ENCODE results near the gene KANK2. TPM values are rescaled to one million over a fixed set of nuclear protein-coding genes. Genes with fewer than 3 reads are reported as not detected.

KANK2 gene
- total and polyA plus RNA-seq, 10 of the 15 experiments (the other 5 are each of a cell fraction or from before 2014, with no cell fraction given): 4.9 to 33.0 (median 21.0) TPM

- Histone ChIP-seq H3K36me3 (ENCODE audit: control insufficient read depth in 2 of 2, insufficient read depth in 2 of 2, low read length in 1 of 2) (peaks cover 30 to 35% of the 10 kb centered on the region in 2 experiments; a peak in 3 of 4 replicates), H3K4me1 (ENCODE audit: control insufficient read depth, insufficient read depth, low read length) (no peaks in the 10 kb centered on the region), H4K20me1 (ENCODE audit: control insufficient read depth, insufficient read depth) (no peaks in the 10 kb centered on the region), H3K4me3 (no peak overlapping the region), H2AFZ (ENCODE audit: control insufficient read depth, low read depth, low read length) (no peak overlapping the region), H3K4me2 (ENCODE audit: control insufficient read depth, insufficient read depth) (no peak overlapping the region), H3K9me3 (replicated peaks; ENCODE audit: control insufficient read depth, insufficient read depth, low read length) (no peaks in the 10 kb centered on the region), H3K9ac (ENCODE audit: control insufficient read depth, insufficient read depth, low read length) (no peak overlapping the region), H3K27me3 (replicated peaks in 1 of 2; ENCODE audit: control insufficient read depth in 2 of 2, insufficient read depth in 2 of 2, low read length in 1 of 2) (no peaks in the 10 kb centered on the region), H3K79me2 (ENCODE audit: control insufficient read depth, insufficient read depth, low read length) (no peaks in the 10 kb centered on the region), H3K27ac (ENCODE audit: control insufficient read depth, insufficient read depth) (no peak overlapping the region)
- BruUV-seq (replicated peaks): no TSS peak
- RAD21 ChIA-PET (ENCODE audit: unreplicated experiment): interaction anchor here (0.7 to 3.3 kb wide), 9 partner anchors 54 to 190 kb away, joined by 3 to 14 read pairs (median 4); no protein-coding TSS in a partner anchor
- CTCF ChIA-PET: interaction anchor here (0.6 to 3.1 kb wide), 28 partner anchors 11 to 196 kb away, joined by 3 to 22 read pairs (median 4); partner anchors contain the start of genes ANGPTL8 and SPC24
- FAIRE-seq (no peak), ATAC-seq (peak; percentile 86), DNase-seq (ENCODE audit: low read depth, low spot score) (no peak)
- SMC1A ChIA-PET (ENCODE audit: uncharacterized antibody, unreplicated experiment): interaction anchor here (0.6 to 1.7 kb wide), 9 partner anchors 30 to 192 kb away, joined by 3 to 7 read pairs (median 4); no protein-coding TSS in a partner anchor
- intact Hi-C loops (cut with micrococcal nuclease; ENCODE audit: unreplicated experiment): loop anchor here (1.0 to 2.0 kb wide), 2 partner anchors 79 to 90 kb away; no protein-coding TSS in a partner anchor
- in situ Hi-C loops (cut with MboI): no loop called here
- WGBS (ENCODE audit: insufficient coverage, insufficient replicate concordance, low lambda C conversion rate, missing lambda C conversion rate): 66% methylated on average over 10 of the region's 11 CpGs
- POLR2A ChIA-PET: interaction anchor here (0.6 kb wide), 2 partner anchors 24 to 41 kb away, joined by 3 read pairs; no protein-coding TSS in a partner anchor
- TF ChIP-seq ZNF384 (IDR thresholded peaks at IDR 0.05; ENCODE audit: borderline replicate concordance, low read depth, low read length): peak; percentile 55; the same call in 1 of the 2 replicates
- no peak for TF ChIP-seq PBX3 (IDR thresholded peaks at IDR 0.05; ENCODE audit: insufficient replicate concordance, low read depth, low read length)
- no peak for TF ChIP-seq ZNF217 (IDR thresholded peaks at IDR 0.05)
- peak; percentile 53 for TF ChIP-seq SMC3 (IDR thresholded peaks at IDR 0.05; ENCODE audit: borderline replicate concordance, low read length)
- no peak for TF ChIP-seq POLR2AphosphoS5 (IDR thresholded peaks at IDR 0.05; ENCODE audit: low read length)
- 0 out of 2 replicates have a peak, but pooled peaks have one; percentile 50 for TF ChIP-seq YY1 (IDR thresholded peaks at IDR 0.05; ENCODE audit: low read depth, low read length)
- no peak for TF ChIP-seq BCL11A (IDR thresholded peaks at IDR 0.05; ENCODE audit: low read depth, low read length)
- TF ChIP-seq EED (IDR thresholded peaks at IDR 0.05; ENCODE audit: low read depth): no peak
- TF ChIP-seq RFX5 (IDR thresholded peaks at IDR 0.05; ENCODE audit: low read depth, low read length): no peak
- no peak for TF ChIP-seq USF1 (IDR thresholded peaks at IDR 0.05; ENCODE audit: borderline replicate concordance, extremely low read length, insufficient read depth, low read depth, low read length)
- TF ChIP-seq GABPA (IDR thresholded peaks at IDR 0.05; ENCODE audit: low read depth): no peak
- no peak for TF ChIP-seq SUPT20H (IDR thresholded peaks at IDR 0.05; ENCODE audit: borderline replicate concordance, control insufficient read depth, low read depth, low read length)
- TF ChIP-seq ETV6 (conservative IDR thresholded peaks at IDR 0.05 in 1 of 2, IDR thresholded peaks at IDR 0.05 in 1 of 2; ENCODE audit: borderline replicate concordance in 1 of 2, low read depth in 1 of 2): no peak
- TF ChIP-seq RAD21 (IDR thresholded peaks at IDR 0.05; ENCODE audit: insufficient read depth, low read depth, low read length): peak; percentile 49
- TF ChIP-seq, protein P1, sequence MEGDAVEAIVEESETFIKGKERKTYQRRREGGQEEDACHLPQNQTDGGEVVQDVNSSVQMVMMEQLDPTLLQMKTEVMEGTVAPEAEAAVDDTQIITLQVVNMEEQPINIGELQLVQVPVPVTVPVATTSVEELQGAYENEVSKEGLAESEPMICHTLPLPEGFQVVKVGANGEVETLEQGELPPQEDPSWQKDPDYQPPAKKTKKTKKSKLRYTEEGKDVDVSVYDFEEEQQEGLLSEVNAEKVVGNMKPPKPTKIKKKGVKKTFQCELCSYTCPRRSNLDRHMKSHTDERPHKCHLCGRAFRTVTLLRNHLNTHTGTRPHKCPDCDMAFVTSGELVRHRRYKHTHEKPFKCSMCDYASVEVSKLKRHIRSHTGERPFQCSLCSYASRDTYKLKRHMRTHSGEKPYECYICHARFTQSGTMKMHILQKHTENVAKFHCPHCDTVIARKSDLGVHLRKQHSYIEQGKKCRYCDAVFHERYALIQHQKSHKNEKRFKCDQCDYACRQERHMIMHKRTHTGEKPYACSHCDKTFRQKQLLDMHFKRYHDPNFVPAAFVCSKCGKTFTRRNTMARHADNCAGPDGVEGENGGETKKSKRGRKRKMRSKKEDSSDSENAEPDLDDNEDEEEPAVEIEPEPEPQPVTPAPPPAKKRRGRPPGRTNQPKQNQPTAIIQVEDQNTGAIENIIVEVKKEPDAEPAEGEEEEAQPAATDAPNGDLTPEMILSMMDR (IDR thresholded peaks at IDR 0.05 in 2 of 3, conservative IDR thresholded peaks at IDR 0.05 in 1 of 3; ENCODE audit: control insufficient read depth in 2 of 3, extremely low read depth in 1 of 3, insufficient read depth in 1 of 3, low read depth in 3 of 3, low read length in 3 of 3): peak; percentile 75 to 80 (median 78)
- no peak for TF ChIP-seq BRCA1 (IDR thresholded peaks at IDR 0.05; ENCODE audit: low read depth, low read length)
- TF ChIP-seq ZNF274 (IDR thresholded peaks at IDR 0.05; ENCODE audit: insufficient read depth, insufficient read length): no peak
- TF ChIP-seq CEBPB (IDR thresholded peaks at IDR 0.05; ENCODE audit: borderline replicate concordance in 1 of 2, low read depth in 2 of 2, low read length in 2 of 2): no peak
- TF ChIP-seq CREM (IDR thresholded peaks at IDR 0.05; ENCODE audit: low read depth): no peak
- TF ChIP-seq HDAC2 (IDR thresholded peaks at IDR 0.05): no peak
Measured at GRCh38 chr19:11125994-11126685, 71.2 kb downstream of the KANK2 start.

All from GM12878 (cell line).